ENCODE data around the gene NKX2-1. TPM values are rescaled to one million over a fixed set of nuclear protein-coding genes. Genes with fewer than 3 reads are reported as not detected.

NKX2-1 gene
- total and polyA plus RNA-seq, 2 of the 13 experiments (the other 11 are each of a cell fraction or from before 2014, with no cell fraction given), result not detected

GRCh38 chr14:36524874-36525745, 5.1 kb upstream of the NKX2-1 start (continued):
- peak; percentile 76; the same call in 1 of the 2 replicates for TF ChIP-seq TERF1 (CRISPR knock-in tag; IDR thresholded peaks at IDR 0.05)
- TF ChIP-seq, protein P1, sequence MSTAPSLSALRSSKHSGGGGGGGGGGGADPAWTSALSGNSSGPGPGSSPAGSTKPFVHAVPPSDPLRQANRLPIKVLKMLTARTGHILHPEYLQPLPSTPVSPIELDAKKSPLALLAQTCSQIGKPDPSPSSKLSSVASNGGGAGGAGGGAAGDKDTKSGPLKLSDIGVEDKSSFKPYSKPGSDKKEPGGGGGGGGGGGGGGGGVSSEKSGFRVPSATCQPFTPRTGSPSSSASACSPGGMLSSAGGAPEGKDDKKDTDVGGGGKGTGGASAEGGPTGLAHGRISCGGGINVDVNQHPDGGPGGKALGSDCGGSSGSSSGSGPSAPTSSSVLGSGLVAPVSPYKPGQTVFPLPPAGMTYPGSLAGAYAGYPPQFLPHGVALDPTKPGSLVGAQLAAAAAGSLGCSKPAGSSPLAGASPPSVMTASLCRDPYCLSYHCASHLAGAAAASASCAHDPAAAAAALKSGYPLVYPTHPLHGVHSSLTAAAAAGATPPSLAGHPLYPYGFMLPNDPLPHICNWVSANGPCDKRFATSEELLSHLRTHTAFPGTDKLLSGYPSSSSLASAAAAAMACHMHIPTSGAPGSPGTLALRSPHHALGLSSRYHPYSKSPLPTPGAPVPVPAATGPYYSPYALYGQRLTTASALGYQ (CRISPR knock-in tag; IDR thresholded peaks at IDR 0.05), result no peak
- peak; percentile 73 for TF ChIP-seq EED (CRISPR knock-in tag; IDR thresholded peaks at IDR 0.05)
- TF ChIP-seq, protein P2, sequence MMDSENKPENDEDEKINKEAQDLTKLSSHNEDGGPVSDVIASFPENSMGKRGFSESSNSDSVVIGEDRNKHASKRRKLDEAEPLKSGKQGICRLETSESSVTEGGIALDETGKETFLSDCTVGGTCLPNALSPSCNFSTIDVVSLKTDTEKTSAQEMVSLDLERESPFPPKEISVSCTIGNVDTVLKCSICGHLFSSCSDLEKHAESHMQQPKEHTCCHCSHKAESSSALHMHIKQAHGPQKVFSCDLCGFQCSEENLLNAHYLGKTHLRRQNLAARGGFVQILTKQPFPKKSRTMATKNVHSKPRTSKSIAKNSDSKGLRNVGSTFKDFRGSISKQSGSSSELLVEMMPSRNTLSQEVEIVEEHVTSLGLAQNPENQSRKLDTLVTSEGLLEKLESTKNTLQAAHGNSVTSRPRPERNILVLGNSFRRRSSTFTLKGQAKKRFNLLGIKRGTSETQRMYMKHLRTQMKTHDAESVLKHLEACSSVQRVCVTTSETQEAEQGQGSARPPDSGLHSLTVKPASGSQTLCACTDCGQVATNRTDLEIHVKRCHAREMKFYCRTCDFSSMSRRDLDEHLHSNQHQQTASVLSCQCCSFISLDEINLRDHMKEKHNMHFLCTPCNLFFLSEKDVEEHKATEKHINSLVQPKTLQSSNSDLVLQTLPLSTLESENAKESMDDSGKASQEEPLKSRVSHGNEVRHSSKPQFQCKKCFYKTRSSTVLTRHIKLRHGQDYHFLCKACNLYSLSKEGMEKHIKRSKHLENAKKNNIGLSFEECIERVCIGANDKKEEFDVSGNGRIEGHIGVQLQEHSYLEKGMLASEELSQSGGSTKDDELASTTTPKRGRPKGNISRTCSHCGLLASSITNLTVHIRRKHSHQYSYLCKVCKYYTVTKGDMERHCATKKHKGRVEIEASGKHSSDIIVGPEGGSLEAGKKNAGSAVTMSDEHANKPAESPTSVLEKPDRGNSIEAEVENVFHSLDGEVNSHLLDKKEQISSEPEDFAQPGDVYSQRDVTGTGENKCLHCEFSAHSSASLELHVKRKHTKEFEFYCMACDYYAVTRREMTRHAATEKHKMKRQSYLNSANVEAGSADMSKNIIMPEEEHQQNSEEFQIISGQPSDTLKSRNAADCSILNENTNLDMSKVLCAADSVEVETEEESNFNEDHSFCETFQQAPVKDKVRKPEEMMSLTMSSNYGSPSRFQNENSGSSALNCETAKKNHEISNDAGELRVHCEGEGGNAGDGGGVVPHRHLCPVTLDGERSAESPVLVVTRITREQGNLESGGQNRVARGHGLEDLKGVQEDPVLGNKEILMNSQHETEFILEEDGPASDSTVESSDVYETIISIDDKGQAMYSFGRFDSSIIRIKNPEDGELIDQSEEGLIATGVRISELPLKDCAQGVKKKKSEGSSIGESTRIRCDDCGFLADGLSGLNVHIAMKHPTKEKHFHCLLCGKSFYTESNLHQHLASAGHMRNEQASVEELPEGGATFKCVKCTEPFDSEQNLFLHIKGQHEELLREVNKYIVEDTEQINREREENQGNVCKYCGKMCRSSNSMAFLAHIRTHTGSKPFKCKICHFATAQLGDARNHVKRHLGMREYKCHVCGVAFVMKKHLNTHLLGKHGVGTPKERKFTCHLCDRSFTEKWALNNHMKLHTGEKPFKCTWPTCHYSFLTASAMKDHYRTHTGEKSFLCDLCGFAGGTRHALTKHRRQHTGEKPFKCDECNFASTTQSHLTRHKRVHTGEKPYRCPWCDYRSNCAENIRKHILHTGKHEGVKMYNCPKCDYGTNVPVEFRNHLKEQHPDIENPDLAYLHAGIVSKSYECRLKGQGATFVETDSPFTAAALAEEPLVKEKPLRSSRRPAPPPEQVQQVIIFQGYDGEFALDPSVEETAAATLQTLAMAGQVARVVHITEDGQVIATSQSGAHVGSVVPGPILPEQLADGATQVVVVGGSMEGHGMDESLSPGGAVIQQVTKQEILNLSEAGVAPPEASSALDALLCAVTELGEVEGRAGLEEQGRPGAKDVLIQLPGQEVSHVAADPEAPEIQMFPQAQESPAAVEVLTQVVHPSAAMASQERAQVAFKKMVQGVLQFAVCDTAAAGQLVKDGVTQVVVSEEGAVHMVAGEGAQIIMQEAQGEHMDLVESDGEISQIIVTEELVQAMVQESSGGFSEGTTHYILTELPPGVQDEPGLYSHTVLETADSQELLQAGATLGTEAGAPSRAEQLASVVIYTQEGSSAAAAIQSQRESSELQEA (CRISPR knock-in tag; IDR thresholded peaks at IDR 0.05; ENCODE audit: not compliant biosample characterization), result peak; percentile 59
- no peak for TF ChIP-seq SRSF4 (IDR thresholded peaks at IDR 0.05; ENCODE audit: low read depth, low read length, poor library complexity, severe bottlenecking)
- no peak for TF ChIP-seq GMEB1 (CRISPR knock-in tag; IDR thresholded peaks at IDR 0.05; ENCODE audit: borderline replicate concordance)
- no peak for TF ChIP-seq GABPA (IDR thresholded peaks at IDR 0.05; ENCODE audit: low read depth, low read length)
- peak; percentile 63 for TF ChIP-seq GABPA (CRISPR knock-in tag; IDR thresholded peaks at IDR 0.05; ENCODE audit: low read depth)
- TF ChIP-seq ZNF180 (CRISPR knock-in tag; IDR thresholded peaks at IDR 0.05; ENCODE audit: borderline replicate concordance, low read depth), result peak; percentile 81; the same call in 1 of the 2 replicates
- peak; percentile 77 for TF ChIP-seq KDM2A (CRISPR knock-in tag; IDR thresholded peaks at IDR 0.05; ENCODE audit: borderline replicate concordance, low read depth)
- 0 out of 2 replicates have a peak, but pooled peaks have one; percentile 19 for TF ChIP-seq FOXM1 (CRISPR knock-in tag; IDR thresholded peaks at IDR 0.05)
- TF ChIP-seq ZNF367 (CRISPR knock-in tag; IDR thresholded peaks at IDR 0.05; ENCODE audit: borderline replicate concordance), result no peak
- TF ChIP-seq CC2D1A (CRISPR knock-in tag; IDR thresholded peaks at IDR 0.05), result no peak
- no peak for TF ChIP-seq ZBTB3 (CRISPR knock-in tag; IDR thresholded peaks at IDR 0.05; ENCODE audit: borderline replicate concordance, low read depth)
- no peak for TF ChIP-seq ZNF543 (CRISPR knock-in tag; IDR thresholded peaks at IDR 0.05)

Data from HepG2 (cell line).